SW 1271 (cell line): Measurements from ENCODE around the gene PLBD1.

Source experiments
- DNase-seq, 2 experiments: peaks; one replicate each; lab custom pipeline; 2025; lab: John Stamatoyannopoulos, UW

PLBD1 gene

GRCh38 chr12:14505626-14506596, 61.8 kb downstream of the PLBD1 start:
- DNase-seq, result no peak

GRCh38 chr12:14495326-14495725, 72.4 kb downstream of the PLBD1 start:
- DNase-seq, result no peak

- DNase-seq, result no peak
Measured at GRCh38 chr12:14482886-14483285, 84.8 kb downstream of the PLBD1 start.

GRCh38 chr12:14482361-14482760, 85.3 kb downstream of the PLBD1 start:
- no peak for DNase-seq

- no peak for DNase-seq
Measured at GRCh38 chr12:14481201-14481600, 86.5 kb downstream of the PLBD1 start.

GRCh38 chr12:14479004-14479403, 88.7 kb downstream of the PLBD1 start:
- no peak for DNase-seq

GRCh38 chr12:14473707-14474287, 93.9 kb downstream of the PLBD1 start:
- DNase-seq, result peak in 1 of 2 experiments; percentile 63

GRCh38 chr12:14471497-14471896, 96.2 kb downstream of the PLBD1 start:
- no peak for DNase-seq

- DNase-seq, result no peak
Measured at GRCh38 chr12:14460212-14460841, 107.4 kb downstream of the PLBD1 start.

- DNase-seq, result peak in 1 of 2 experiments; percentile 75
Measured at GRCh38 chr12:14454098-14454907, 113.4 kb downstream of the PLBD1 start.
